Measurements from ENCODE around the gene PRR5.
"Not testable (repeated sequence)": the region's sequence is repeated elsewhere in the genome, so short reads cannot be mapped to it uniquely, and the experiment has no call there.

PRR5 gene

GRCh38 chr22:44701824-44702478 is at the start of gene PRR5:
PRR5 (plus strand) TSS chr22:44702204; CDS start chr22:44702475, 271 bp downstream.
- DNase-seq: peak; percentile 59 to 65

GRCh38 chr22:44652866-44653265 is 49.1 kb upstream of the PRR5 start:
- DNase-seq: not testable (repeated sequence)

GRCh38 chr22:44658311-44658953 is 43.6 kb upstream of the PRR5 start:
- DNase-seq: no peak

- DNase-seq: no peak
Measured at GRCh38 chr22:44659140-44659539, 42.9 kb upstream of the PRR5 start.

GRCh38 chr22:44660051-44660830 is 41.8 kb upstream of the PRR5 start:
- no peak for DNase-seq

- DNase-seq: no peak
Measured at GRCh38 chr22:44661070-44661469, 40.9 kb upstream of the PRR5 start.

- no peak for DNase-seq
Measured at GRCh38 chr22:44661659-44662569, 40.1 kb upstream of the PRR5 start.

- DNase-seq: no peak
Measured at GRCh38 chr22:44663256-44663999, 38.6 kb upstream of the PRR5 start.

GRCh38 chr22:44664149-44664548 is 37.9 kb upstream of the PRR5 start:
- DNase-seq: peak; percentile 84 to 90

- peak; percentile 92 to 95 for DNase-seq
Measured at GRCh38 chr22:44665115-44665514, 36.9 kb upstream of the PRR5 start.

- no peak for DNase-seq
Measured at GRCh38 chr22:44666207-44666585, 35.8 kb upstream of the PRR5 start.

- DNase-seq: no peak
Measured at GRCh38 chr22:44667276-44667675, 34.7 kb upstream of the PRR5 start.

- DNase-seq: peak in 1 of 2 experiments; percentile 34
Measured at GRCh38 chr22:44667829-44668189, 34.2 kb upstream of the PRR5 start.

GRCh38 chr22:44668190-44668885 is 33.7 kb upstream of the PRR5 start:
- peak in 1 of 2 experiments; percentile 34 for DNase-seq

GRCh38 chr22:44668886-44669521 is 33.0 kb upstream of the PRR5 start:
- DNase-seq: no peak

GRCh38 chr22:44669561-44669976 is 32.4 kb upstream of the PRR5 start:
- peak; percentile 24 to 42 for DNase-seq

- no peak for DNase-seq
Measured at GRCh38 chr22:44670220-44670988, 31.6 kb upstream of the PRR5 start.

GRCh38 chr22:44671742-44672141 is 30.3 kb upstream of the PRR5 start:
- peak; percentile 82 to 85 for DNase-seq

GRCh38 chr22:44672632-44673031 is 29.4 kb upstream of the PRR5 start:
- DNase-seq: no peak

GRCh38 chr22:44673406-44673805 is 28.6 kb upstream of the PRR5 start:
- no peak for DNase-seq
